GM12873 (cell line): ENCODE data around the gene LYPD1.

Experiments
- TF ChIP-seq, protein P1 (sequence below): IDR thresholded peaks from 2 replicates; pipeline ENCODE4 v1.5.1; 2012; ENCODE audit warnings: low read depth, mild to moderate bottlenecking, moderate library complexity, low read length, control low read depth; ENCODE audit not compliant: insufficient read depth; ENCODE audit errors: missing control alignments

Gene LYPD1

DNA sequence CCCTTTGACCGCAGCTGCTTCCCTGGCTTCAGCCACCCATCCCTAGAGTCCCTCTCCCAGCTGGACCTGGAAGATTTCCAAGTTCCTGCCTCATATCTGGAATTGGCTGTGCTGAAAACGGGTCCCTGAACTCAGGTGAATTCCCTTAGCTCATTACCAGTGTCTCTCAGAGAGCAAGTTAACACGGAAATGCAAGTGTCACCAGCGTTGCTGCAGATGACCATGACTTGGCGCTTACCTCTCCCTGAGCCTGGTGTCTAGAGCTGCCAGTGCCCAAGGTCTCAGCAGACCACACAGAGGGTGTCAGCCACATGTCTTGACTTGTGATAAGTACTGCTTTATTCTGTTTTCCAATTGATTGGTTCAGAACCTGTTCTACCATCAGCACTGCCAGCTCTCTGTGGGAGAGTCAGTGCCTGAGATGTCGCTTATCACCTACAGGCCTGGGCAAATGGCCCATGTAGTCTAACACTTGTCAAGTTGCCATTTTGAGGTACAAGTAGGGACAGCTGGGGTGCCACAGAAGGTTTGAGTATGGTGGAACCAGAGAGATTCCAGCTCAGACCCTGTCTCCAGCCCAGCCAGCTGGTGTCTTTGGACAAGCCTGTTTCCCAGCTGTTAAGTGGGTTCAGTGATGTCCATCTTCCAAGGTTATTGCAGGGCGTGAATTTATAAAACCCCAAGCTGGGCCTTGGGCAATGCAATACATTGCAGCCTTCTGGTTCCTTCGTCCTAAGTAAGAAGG, 48.7 kb downstream of the LYPD1 start:
- TF ChIP-seq, protein P1, sequence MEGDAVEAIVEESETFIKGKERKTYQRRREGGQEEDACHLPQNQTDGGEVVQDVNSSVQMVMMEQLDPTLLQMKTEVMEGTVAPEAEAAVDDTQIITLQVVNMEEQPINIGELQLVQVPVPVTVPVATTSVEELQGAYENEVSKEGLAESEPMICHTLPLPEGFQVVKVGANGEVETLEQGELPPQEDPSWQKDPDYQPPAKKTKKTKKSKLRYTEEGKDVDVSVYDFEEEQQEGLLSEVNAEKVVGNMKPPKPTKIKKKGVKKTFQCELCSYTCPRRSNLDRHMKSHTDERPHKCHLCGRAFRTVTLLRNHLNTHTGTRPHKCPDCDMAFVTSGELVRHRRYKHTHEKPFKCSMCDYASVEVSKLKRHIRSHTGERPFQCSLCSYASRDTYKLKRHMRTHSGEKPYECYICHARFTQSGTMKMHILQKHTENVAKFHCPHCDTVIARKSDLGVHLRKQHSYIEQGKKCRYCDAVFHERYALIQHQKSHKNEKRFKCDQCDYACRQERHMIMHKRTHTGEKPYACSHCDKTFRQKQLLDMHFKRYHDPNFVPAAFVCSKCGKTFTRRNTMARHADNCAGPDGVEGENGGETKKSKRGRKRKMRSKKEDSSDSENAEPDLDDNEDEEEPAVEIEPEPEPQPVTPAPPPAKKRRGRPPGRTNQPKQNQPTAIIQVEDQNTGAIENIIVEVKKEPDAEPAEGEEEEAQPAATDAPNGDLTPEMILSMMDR: no peak

DNA sequence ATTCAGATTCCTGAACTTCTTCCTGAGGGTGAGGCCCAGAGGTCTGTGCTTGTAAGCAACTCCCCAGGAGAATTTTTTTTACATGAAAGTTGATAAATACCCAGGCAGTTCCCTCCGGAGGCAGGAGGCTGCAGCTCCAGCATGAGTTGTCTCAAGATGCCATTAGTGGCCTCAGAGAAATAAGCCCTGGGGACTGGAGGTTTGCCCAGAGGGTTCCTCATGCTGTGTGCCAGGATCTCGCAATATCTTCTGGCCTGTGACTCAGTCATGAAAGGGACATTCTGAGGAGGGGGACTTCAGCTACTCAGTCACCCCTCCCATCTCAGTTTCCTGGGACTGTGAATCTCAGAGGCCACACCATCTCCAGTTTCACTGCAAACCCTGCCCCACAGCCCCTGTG, 49.9 kb downstream of the LYPD1 start:
- TF ChIP-seq, protein P1: no peak

DNA sequence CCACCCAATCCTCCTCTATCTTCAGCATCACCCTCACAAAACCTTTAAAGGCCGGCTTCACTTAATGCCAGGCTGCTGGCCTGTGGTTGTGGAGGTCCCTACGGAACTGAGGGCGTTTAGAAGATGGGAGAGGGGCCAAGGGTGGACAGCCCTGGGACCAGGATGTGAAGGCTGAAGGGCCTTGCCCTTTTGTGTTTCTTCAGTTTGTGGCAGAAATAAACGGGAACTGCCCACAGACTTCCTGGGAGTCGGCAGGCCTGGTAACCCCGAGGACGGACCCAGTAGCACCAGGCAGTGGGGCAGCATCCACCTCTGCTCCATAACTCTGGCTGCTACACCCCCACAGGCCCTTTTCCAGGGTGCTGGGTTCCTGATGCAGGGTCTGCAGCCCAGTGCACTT, 51.3 kb downstream of the LYPD1 start:
- TF ChIP-seq, protein P1: no peak

DNA sequence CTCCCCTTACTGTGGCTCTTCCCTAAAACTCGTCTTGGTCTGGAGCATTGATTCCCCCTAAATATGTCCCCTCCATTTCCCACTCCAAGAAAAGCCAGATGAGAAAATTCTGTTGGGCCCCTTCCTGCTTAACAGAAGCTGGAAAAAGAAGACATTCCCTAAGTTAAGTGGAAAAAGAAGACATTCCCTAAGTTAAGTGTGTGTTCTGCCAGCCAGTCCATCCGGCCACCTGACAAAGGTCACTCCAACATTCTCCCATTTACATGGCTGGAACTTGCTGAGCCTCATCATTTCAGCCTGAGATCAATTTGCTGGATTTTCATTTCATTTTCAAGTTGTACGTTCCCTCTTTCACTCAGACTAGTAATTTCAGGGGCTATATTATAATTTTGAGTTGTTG, 52.0 kb downstream of the LYPD1 start:
- TF ChIP-seq, protein P1: no peak

DNA sequence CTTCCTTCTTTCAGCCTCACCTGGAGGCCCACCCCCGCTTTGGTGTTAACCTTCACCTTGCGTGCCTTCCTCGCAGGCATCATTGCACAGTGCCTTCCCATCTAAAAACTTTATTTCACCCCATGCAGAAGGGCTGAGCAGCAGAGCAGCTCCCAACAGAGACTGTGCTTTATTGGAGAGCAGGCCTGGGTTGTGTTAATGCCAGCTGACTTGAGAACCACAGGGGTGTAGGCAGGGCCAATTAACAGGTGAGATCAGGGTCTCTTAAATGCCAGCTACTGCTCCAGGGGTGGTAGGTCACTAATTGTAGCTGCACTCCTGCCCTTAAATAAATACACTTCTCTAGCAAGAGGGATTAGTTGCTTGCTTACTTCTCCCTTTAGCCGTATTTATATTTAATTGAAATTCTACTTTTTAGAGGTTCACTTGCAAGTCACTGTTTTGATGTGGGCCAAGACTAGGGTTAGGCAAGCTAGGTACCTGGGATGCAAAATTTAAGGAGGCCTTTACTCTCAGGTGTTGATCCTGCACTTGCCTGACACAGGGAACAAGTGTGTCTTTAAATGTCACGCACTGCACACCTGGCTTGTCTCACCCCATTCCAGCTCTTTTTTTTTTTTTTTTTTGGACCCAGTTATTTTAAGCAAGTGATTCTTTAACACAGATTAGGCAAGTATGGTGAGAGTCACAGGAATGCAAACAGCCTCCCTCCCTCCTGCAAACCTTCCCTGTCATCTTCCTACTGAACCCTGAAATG, 54.5 kb downstream of the LYPD1 start:
- TF ChIP-seq, protein P1: no peak

DNA sequence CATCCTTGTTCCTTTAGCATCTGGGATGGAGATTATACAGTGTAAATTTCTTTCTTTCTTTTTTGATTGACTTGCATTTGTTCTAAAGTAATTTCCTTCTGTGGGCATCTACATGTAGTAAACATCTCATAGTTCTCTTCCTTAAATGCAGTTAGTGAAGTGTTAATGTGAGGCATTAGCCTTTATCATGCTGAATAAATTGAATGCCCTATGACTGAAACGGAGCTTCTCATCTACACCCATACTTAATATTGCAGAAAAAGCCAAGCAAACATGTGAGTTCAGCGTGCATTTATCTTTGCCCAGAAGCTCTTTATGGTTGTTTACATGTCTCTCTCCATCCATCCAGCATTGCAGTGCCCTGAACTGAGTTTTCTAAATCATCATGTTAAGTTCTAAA, 58.3 kb downstream of the LYPD1 start:
- TF ChIP-seq, protein P1: no peak

DNA sequence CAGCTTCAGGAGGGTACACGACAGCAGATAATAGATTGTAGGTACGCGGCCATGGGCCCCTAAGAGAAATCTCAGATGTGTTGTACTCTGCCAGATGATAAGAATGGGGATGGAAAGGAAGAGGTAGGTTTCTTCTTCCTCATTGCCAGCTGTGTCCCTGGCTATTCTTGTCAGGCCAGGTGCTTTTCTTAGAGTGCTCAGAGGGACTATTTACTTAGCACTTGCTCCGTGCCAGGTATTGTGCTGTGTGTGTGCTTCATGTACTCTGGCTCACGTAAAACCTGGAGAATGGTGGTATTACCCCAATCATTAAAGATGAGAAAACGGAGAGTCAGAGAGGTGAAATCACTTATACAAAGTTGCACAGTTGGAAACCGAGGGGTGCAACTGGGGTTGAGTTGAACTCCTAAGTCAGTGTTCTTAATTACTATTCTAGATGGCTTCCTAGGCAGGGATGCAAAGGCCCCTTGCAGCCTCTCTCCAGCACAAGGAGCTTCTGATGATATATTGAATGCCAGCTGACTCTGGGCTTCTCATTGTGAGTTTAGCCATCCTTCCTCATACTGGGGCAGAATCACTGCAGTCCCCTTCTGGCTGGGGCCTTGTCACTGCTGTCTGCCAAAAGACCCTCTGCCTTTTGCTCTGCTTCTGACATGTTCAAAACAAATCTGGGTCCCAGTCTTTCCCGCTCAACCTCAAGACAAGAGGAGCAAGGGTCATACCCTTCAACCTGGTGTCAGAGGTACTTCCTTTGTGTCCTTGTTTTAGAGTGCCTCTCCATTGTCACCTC, 60.7 kb downstream of the LYPD1 start:
- TF ChIP-seq, protein P1: no peak
